Astrocyte of the cerebellum (primary cell): Measurements from ENCODE around the gene OR10K1.

Experiments used
- DNase-seq: peaks from one replicate; pipeline ENCODE4 v3.0.0-alpha.2; 2011; ENCODE audit warnings: low read depth
- H3K4me3 ChIP-seq: 2 replicates; pipeline ENCODE4 v1.5.1; 2011; ENCODE audit warnings: mild to moderate bottlenecking, low read depth, low read length, moderate library complexity
- CTCF ChIP-seq: IDR thresholded peaks from 2 replicates; pipeline ENCODE4 v1.5.1; 2012; ENCODE audit warnings: low read length, low read depth, moderate library complexity, mild to moderate bottlenecking; ENCODE audit errors: missing control alignments
- in situ Hi-C: cut with HindIII; loops from 2 replicates; pipeline ENCODE4 v1.10.0; 2017; ENCODE audit warnings: low sequenced_read_pairs

OR10K1 gene

DNA sequence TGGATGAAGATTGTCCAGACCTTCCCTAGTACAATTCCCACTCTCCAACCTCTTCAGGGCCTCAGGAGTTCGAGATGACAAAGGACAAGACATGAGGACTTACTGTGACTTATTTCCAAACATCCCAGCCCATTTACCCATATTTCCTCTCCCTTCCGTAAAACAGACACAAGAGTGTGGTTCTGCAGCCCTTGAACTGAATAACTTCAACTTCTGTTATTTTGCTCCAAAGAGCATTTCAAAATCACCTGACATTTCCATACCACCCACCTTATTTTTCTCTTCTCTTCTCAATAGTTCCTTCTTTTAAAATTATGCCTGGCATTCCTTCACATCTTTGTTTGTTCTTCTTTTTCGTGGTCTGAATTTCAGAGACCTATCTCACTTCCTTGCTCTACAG, 26.9 kb upstream of the OR10K1 start:
- no peak for TF ChIP-seq CTCF
- no peak for DNase-seq
- no peak overlapping the region for H3K4me3 ChIP-seq
- in situ Hi-C loops: no loop called here

GRCh38 chr1:158445376-158445775, 16.3 kb upstream of the OR10K1 start:
- no peak for DNase-seq

GRCh38 chr1:158454537-158454936, 7.1 kb upstream of the OR10K1 start:
- TF ChIP-seq CTCF: no peak
- no peak for DNase-seq
- H3K4me3 ChIP-seq: no peak overlapping the region
- in situ Hi-C loops: no loop called here

More at GRCh38 chr1:158445376-158445775, 16.3 kb upstream of the OR10K1 start:
- TF ChIP-seq CTCF: no peak
- H3K4me3 ChIP-seq: no peak overlapping the region
- in situ Hi-C loops: no loop called here

DNA sequence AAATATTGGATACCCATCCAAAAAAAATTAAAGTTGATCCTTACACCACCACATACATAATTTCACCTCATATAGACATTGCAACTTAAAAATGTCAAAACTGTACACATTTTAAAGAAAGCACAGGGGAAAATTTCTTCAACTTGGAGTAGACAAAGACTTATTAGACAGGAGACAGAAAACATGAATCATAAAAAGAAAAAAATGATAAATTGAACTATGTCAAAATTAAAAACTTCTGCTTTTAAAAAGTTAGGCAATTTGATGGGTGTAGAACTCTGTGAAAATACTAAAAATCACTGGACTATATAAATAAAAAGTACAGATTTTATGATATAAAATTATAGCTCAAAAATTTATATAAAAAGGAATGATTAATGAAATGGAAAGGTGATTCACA, 4.4 kb upstream of the OR10K1 start:
- in situ Hi-C loops: no loop called here
- no peak for TF ChIP-seq CTCF
- H3K4me3 ChIP-seq: no peak overlapping the region
- no peak for DNase-seq

DNA sequence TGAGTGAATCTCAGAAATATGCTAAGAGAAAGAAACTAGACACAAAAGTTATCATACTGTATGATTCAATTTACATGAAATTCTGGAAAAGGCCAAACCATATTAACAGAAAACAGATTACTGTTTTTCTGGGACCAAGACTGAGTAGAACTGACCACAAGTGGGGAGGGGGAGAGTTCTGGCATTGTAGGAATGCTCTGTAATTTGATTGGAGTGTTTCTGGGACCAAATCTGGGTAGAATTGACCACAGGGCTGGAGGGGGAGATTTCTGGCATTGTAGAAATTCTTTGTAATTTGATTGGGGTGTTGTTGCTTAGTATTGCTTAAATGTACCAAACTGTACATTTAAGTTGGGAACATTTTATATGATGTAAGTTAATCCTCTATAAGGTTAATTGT, 3.4 kb upstream of the OR10K1 start:
- in situ Hi-C loops: no loop called here
- no peak overlapping the region for H3K4me3 ChIP-seq
- DNase-seq: no peak
- no peak for TF ChIP-seq CTCF

- in situ Hi-C loops: no loop called here
- DNase-seq: no peak
- no peak for TF ChIP-seq CTCF
- H3K4me3 ChIP-seq: no peak within 1 kb of the TSS
Measured at GRCh38 chr1:158471920-158472319, 10.3 kb downstream of the OR10K1 start, which contains the start of gene OR10R2. OR10R2 (plus strand) TSS chr1:158472220; CDS start chr1:158472326, 106 bp downstream.

GRCh38 chr1:158485455-158485854, 23.8 kb downstream of the OR10K1 start:
- no peak for DNase-seq
- in situ Hi-C loops: no loop called here
- no peak overlapping the region for H3K4me3 ChIP-seq
- no peak for TF ChIP-seq CTCF
